HG03175 (cell line): ENCODE data around the gene FAHD2B.
"Not testable (repeated sequence)": the region's sequence is repeated elsewhere in the genome, so short reads cannot be mapped to it uniquely, and the experiment has no call there.

Source experiments
- ATAC-seq: cut with Tn5 transposase; IDR thresholded peaks from one replicate; pipeline ENCODE4 v1.9.1; 2021; ENCODE audit warnings: mild to moderate bottlenecking, moderate library complexity; ENCODE audit not compliant: unreplicated experiment

The FAHD2B gene, protein sequence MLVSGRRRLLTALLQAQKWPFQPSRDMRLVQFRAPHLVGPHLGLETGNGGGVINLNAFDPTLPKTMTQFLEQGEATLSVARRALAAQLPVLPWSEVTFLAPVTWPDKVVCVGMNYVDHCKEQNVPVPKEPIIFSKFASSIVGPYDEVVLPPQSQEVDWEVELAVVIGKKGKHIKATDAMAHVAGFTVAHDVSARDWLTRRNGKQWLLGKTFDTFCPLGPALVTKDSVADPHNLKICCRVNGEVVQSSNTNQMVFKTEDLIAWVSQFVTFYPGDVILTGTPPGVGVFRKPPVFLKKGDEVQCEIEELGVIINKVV

DNA sequence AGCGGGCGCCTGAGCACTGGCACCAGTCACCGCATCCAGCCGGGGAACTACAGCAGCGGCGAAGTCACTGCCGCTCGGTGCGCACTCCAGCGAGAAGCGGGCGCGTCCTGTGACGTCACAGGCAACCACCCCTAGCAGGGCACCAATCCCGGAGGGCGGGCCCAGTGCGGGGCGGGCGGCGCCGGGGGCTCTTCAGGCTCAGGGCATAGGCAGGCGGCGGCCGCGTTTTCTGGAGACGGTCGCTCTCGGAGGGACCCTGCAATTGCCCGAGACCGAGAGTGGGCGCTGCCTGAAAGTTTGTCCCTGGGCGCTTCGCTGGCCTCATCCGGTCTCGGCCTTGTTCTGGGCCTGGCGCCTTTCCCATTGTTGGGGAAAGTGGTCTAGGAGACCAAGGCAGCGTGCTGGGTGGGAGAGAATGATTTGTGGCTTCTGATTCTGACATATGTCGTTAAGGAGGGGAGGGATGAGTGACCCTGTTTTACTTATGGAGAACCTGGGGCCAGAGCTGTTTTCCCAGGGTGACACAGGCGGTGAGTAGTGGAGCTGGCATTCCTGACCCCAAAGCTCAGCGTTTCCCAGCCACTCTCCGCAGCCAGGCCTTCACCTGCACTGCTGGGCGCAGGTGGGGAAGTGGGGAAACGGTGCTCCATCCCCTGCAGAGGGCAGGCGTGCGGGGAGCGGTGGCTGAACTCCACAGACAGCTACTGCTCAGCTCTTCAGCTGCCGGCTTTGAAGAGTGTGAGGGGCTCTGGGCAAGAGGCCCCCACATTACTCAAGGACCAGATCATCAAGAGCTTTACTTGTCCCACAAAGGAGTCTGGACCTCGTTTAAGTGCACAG lies at the start of gene FAHD2B:
Gene FAHD2B (minus strand): TSS at position 111 of the 840 bp plus-strand sequence. CDS start 3,176 bp downstream, outside the sequence.
- peak; percentile 89 for ATAC-seq

DNA sequence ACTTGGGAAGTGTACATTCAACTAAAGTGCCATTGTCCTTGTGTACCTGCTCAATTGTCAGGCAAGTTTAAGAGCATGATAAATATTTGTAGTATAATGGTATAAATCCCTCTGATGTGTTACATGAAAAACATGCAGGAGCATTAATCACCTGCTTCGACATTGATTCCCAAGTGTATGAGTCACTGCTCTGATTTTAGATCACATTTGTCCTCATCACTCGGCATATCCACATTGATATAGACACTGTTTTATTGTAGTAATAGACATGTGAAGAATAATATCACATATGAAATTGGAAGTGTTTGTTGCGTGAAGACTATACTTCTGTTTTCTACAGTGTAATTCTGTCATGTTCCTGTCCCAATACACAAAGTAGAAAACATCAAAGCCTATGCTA lies 49.3 kb upstream of the FAHD2B start:
- ATAC-seq, result not testable (repeated sequence)

DNA sequence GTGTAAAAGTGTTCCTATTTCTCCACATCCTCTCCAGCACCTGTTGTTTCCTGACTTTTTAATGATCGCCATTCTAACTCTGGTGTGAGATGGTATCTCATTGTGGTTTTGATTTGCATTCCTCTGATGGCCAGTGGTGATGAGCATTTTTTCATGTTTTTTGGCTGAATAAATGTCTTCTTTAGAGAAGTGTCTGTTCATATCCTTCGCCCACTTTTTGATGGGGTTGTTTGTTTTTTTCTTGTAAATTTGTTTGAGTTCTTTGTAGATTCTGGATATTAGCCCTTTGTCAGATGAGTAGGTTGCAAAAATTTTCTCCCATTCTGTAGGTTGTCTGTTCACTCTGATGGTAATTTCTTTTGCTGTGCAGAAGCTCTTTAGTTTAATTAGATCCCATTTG lies 34.4 kb upstream of the FAHD2B start:
- not testable (repeated sequence) for ATAC-seq

DNA sequence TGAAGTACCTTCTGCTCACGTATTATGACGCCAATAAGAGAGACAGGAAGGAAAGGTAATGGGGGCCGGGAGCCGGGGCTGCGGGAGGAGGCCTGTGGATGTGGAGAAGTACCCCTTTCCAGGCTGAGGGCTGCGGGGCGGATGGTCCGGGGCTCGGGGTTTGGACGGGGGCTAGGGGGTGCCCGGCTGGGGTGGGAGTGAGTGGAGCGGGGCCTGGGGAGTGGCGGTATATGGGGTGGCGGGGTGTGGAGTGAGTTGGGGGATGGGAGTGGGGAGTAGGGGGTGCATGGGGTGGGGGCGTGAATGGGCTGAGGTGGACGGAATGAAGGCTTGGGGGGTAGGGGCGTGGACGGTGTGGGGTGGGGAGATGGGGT lies 19.2 kb upstream of the FAHD2B start:
- not testable (repeated sequence) for ATAC-seq

DNA sequence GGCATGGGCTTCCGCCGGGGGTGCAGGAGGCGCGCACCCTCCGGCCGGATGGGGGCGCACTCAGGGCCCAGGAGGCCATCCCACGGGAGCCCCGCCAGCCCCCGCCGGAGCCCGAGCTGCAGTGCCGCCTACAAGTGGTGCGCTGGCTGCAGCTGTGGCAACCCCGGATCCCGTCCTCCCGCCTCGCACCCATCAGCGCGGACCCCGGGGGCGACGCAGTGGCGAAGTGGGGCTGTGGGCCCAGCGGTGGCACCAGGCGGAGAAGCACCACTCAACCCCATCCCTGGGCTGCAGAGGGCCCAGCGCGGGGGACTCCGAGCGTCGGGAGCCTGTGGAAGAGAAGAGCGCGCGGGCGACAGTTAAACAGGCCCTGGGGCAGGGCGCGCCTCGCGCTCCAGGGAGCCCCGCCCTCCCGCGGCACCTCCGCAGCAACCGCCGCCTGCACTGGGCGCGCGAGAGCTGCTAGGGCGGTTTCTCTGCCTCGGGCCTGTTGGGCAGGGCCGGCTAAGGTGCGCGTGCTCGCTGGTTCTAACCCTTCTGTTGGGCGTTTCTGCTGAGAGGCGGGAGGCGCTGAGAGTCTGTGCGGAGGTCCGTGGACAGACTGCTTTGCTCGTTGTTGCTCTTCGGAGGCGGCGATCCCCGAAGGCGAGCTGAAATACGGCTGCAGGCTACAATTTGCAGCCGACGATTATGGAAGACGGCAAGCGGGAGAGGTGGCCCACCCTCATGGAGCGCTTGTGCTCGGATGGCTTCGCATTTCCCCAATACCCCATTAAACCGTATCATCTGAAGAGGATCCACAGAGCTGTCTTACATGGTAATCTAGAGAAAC lies 18.6 kb upstream of the FAHD2B start, which contains the start of gene ANKRD36:
Gene ANKRD36 (plus strand): TSS at position 104 of the 832 bp plus-strand sequence. CDS start 587 bp downstream, at position 691.
- ATAC-seq, result peak; percentile 86

DNA sequence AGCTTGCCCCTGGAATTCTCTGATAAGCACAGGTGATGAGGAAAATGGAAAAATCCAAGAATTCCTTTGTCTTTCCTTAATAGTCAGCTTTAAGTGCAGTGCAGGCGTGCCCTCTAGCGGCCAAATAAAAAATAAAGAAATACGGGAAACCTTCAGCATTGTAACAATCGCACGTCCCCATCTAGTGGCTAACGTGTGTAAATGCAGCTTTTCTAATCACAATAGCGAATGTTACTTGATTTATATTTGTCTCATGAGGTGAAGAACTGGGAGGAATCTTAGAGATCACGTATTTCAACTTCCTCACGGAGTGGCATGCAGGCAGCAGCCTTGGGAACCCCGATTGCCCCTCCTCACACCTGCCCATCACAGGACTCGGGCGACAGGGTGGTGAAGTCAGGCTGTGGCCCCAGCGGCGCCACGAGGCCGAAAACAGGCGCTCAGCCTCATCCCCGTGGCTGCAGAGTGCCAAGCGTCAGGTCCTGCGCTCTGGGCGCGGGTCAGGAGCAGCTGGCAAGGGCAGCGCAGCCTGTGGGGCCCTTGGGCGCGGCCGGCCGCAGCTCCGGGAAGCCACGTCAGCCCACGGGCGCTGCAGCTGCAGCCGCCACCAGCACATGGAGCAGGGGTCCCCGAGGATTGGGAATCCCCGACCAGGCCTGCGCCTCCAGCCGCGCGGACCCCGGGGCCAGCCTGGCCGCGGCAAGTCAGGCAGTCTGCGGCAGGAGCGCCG lies 17.8 kb upstream of the FAHD2B start:
- peak; percentile 48 for ATAC-seq

DNA sequence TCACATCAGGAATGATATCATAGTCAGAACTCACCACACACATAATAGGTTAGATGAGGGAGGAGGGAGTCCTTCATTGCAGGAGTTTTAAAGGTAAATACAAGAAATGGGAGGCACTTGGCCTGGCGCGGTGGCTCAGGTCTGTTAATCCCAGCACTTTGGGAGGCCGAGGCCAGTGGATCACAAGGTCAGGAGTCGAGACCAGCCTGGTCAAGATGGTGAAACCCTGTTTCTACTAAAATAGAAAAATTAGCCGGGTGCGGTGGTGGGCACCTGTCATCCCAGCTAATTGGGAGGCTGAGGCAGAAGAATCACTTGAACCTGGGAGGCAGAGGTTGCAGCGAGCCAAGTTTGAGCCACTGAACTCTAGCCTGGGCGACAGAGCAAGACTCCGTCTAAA lies 16.6 kb upstream of the FAHD2B start:
- not testable (repeated sequence) for ATAC-seq

DNA sequence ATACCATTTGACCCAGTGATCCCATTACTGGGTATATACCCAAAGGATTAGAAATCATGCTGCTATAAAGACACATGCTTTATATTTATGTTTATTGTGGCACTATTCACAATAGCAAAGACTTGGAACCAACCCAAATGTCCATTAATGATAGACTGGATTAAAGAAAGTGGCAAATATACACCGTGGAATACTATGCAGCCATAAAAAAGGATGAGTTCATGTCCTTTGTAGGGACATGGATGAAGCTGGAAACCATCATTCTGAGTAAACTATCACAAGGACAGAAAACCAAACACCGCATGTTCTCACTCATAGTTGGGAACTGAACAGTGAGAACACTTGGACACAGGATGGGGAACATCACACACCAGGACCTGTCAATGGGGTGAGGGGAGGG lies 12.2 kb upstream of the FAHD2B start:
- ATAC-seq, result not testable (repeated sequence)

DNA sequence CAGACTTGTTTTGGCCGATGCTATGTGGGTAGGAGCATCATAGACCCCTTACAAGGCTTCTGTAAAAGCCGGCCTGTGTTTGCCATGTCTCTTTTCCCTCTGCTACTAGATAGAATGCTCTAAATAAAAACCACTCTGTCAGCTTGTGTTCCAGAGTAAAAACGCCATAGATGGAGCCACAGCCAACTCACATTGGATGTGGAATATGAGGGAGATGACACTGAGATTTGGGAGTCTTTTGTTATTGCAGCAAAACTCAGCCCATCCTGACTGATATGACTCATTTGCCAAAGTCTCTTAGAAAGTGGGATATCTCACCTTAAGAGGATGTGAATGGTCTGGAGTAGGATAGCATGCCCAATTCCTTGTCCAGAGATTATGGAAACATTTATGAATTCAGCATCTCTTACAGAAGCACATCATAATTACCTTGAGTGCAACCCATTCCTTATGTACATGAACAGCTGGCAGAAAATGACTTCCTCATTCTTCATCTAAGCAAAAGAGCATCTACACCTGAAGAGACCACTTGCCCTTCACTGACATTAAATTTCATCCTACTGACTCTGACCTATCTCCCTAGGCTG lies 4.2 kb upstream of the FAHD2B start:
- not testable (repeated sequence) for ATAC-seq

DNA sequence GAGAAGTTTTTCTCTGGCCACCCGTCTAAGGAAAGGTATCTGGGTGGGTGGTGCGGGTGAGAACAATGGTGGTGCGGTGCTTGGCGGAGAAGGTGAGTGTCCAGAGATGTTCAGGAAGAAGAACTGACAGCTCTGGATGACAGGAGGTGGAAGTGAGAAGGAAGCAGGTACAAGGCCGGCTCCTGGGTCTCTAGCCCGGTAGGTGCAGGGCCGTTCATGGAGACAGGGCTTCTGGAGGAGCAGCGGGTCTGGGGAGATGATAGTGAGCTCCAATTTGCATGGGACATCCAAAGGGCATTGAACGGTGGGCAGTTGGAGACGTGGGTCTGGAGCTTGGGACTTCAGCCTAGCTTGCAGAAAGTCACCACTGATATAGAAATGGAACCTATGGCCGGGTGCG lies 979 bp upstream of the FAHD2B start:
- no peak for ATAC-seq

DNA sequence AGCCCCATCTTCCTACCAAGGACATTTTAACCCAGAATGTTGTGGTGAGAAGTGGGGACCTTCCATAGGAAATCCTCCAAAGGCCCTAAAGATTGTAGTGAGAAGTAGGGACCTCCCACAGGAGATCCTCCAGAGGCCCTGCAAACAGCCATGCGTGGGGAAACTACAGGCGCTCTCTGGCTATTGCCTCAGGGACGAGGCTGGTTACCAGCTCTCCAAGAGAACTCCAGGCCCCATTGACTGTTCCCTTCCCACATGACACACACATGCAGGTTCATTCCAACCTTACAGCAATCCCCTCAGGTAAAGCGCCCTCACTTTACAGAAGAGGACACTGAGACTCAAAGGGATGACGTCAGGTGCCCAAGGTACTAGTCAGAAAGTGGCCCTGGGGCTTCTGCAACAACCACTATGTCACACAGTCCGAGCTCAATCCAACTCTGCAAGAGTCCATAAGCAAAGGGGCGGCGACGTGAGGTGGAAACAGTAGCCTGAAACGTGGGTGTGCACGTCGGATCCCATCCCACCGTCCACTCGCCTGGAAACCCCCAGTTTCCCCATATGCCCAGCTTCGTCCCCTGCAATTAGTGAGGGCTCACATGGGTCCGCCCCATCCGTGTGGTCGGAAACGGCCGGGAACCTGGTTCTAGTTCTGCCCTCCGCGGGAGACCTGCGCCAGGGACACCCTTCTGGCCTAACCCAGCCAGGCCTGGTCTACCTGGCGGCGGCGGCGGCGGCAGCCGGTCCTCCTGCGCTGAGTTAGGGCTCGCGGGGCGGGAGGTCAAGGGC lies 505 bp downstream of the FAHD2B start:
- ATAC-seq, result peak; percentile 31

DNA sequence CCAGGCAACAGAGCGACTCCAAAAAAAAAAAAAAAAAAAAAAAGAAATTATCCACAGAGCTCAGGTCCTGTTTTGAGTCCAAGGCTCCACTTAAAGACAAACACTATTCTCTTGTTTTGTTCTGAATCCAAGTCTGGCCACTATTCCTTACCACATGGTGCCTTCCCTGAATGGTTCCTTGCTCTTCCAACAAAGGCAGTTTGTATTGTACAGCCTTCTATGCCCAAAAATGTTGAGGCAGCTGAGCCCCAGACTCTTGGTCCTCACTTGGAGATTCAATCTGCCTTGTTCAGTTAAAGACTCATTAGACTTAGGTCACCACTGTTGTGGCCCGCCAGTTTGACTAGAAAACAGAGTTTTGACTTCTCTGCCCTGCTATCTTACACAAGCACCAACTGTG lies 1.7 kb downstream of the FAHD2B start:
- ATAC-seq, result not testable (repeated sequence)

DNA sequence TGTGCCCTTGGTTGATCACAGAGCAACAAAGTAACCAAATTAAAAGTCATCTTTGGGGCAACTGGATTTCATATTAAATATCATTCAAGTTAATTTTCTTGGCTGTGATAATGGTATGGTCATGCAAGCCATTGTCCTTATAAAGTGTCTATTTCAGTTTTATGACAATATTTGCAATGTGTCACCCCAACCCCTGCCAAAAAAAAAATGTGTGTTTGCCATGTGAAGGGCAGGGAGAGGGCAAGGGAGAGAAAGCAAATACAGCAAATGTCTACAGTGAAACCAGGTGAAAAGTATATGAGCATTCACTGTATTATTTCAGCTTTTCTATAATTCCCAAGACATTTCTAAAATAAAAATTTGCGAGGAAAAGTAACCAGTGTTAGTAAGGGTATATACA lies 6.0 kb downstream of the FAHD2B start:
- not testable (repeated sequence) for ATAC-seq

DNA sequence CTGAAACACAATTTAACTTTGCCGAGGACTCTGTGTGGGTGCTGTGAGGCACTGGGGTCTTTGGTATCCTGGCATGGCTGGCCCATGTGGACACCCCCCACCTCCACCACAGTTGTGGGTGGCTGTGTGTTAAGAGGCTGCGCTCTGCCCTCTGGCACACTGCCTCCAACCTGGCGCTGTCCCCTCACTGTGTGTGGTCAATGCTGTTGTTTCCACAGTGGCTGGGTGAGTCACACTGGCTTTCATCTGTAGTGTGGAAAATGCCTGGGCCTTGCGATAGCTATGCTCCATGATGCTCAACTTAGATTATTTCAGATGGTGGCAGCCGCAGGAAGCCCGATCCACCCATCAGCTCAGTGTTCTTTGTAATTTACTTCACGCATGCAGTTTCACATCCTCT lies 9.6 kb downstream of the FAHD2B start:
- not testable (repeated sequence) for ATAC-seq

DNA sequence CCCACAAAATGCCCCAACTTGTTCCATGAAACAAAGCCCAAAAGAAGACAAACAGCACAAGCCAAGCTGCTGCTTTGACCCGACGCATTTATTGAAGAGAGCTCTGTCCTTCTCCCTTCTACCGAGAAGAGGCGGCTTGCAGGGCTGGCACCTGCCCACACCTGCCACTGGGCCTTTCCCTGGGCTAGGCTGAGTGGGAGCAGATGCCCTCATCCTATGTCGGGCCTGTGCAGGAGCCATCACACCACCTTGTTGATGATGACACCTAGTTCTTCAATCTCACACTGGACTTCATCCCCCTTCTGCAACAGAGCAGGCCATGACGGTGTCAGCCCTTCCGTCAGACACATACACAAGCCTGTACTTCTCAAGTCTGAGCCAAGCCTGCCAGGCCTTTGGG lies 11.2 kb downstream of the FAHD2B start:
- not testable (repeated sequence) for ATAC-seq

DNA sequence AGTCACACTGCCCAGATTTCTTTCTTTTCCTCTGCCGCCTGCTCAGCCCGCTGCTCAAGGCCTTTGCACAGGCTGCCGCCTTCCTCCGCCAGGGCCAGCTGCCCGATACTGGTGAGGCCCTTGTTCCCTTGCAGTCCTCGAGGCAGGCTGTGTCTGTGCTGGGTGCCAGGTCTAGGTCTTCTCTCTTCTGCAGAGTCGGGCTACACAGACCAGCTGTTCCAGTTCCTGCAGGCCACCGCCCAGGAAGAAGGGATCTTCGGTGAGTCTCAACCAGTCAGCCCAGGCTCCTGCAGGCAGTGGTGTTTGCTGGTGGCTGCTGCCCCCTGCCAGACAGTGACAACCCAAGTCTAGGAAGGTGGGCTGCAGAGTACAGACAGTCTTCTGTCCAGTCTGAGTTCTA lies 12.5 kb downstream of the FAHD2B start:
- not testable (repeated sequence) for ATAC-seq

DNA sequence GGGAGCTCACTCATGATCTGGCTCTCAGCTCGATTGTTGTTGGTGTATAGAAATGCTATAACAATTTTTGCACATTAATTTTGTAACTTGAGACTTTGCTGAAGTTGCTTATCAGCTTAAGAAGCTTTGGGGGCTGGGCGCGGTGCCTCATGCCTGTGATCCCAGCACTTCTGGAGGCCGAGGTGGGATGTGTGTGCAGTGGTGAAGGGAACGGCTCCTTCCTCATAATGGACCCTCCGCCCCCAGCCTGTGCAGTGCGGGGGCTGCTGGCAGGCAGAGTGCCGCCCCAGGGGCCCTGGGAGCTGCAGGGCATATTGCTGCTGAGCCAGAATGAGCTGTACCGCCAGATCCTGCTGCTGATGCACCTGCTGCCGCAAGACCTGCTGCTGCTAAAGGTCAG lies 13.8 kb downstream of the FAHD2B start:
- ATAC-seq, result not testable (repeated sequence)

DNA sequence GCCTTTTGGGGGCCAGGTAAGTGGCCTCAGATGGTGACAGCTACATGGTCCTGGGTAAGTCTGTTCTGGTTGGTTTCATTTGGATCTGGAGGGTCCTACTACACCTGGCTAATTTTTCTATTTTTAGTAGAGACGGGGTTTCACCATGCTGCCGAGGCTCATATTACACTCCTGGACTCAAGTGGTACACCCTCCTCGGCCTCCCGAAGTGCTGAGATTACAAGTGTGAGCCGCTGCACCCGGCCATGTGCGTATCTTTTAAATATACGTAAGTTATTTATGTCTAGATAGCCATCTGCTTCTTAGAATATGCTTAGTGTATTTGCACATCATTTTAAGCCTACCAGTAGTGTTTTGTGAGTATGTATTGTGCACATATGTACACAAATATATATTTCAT lies 17.5 kb downstream of the FAHD2B start:
- not testable (repeated sequence) for ATAC-seq

DNA sequence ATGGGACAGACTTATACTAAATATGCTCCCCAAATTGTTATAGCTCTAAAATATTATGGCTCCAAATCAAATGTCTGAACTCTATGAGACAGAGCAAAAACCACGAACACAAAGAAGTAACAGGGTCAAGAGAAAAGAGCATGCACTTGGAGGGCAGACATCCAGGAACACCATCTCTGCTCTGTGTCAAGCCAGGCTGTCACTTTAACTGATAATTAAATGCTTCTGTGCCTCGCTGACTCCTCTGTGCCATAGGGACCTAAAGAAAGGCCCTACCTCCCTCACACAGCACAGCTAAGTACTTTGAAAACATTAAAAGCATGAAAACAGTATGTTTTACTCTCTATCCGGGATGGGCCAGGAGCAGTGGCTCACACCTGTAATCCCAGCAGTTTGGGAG lies 23.8 kb downstream of the FAHD2B start:
- not testable (repeated sequence) for ATAC-seq
